SU-DHL-6 (cell line): ENCODE data around the gene MLANA.

Experiments
- H2AFZ ChIP-seq: fragments of 200-600 bp; sonication (generic); 2 replicates; pipeline ENCODE4 v1.6.1; 2014; ENCODE audit warnings: low read depth, mild to moderate bottlenecking, moderate library complexity, mixed read lengths, antibody characterized with exemption, low read length; ENCODE audit not compliant: severe bottlenecking
- H3F3A ChIP-seq: fragments of 200-600 bp; shearing (Covaris generic); 2 replicates; pipeline ENCODE4 v1.6.0; 2016; ENCODE audit warnings: antibody characterized with exemption, mild to moderate bottlenecking; ENCODE audit not compliant: insufficient read depth
- H3K27ac ChIP-seq: fragments of 200-600 bp; sonication (generic); 2 replicates; pipeline ENCODE4 v1.5.1; 2016; ENCODE audit warnings: low read depth, mild to moderate bottlenecking, low read length, moderate library complexity, mixed read lengths
- H3K27me3 ChIP-seq: fragments of 200-600 bp; sonication (generic), shearing (Covaris generic); 2 replicates; pipeline ENCODE4 v1.6.0; 2014; ENCODE audit warnings: mild to moderate bottlenecking, low read length
- H3K36me3 ChIP-seq: fragments of 200-600 bp; sonication (generic); 2 replicates; pipeline ENCODE4 v1.6.1; 2014; ENCODE audit warnings: mild to moderate bottlenecking, low read length, mixed read lengths
- H3K4me2 ChIP-seq: fragments of 300-600, 200-600 bp; shearing (Covaris generic), sonication (generic); 2 replicates; pipeline ENCODE4 v1.6.0; 2014; ENCODE audit warnings: low read length, low read depth, mild to moderate bottlenecking; ENCODE audit not compliant: poor library complexity, severe bottlenecking
- H3K4me3 ChIP-seq: fragments of 200-600 bp; sonication (generic); 2 replicates; pipeline ENCODE4 v1.5.1; 2014; ENCODE audit warnings: antibody characterized with exemption, low read length, mild to moderate bottlenecking, mixed read lengths; ENCODE audit not compliant: insufficient read depth, poor library complexity, severe bottlenecking
- H3K79me2 ChIP-seq: fragments of 200-600 bp; sonication (generic); 2 replicates; pipeline ENCODE4 v1.6.1; 2014; ENCODE audit warnings: mild to moderate bottlenecking, low read length, moderate library complexity; ENCODE audit not compliant: insufficient read depth
- H3K9ac ChIP-seq: fragments of 200-600 bp; sonication (generic); 2 replicates; pipeline ENCODE4 v1.7.0; 2014; ENCODE audit warnings: mild to moderate bottlenecking, low read length
- H3K9me2 ChIP-seq: fragments of 200-600 bp; sonication (generic); replicated peaks from 2 replicates; pipeline ENCODE4 v1.6.1; 2014; ENCODE audit warnings: low read length; ENCODE audit not compliant: insufficient read depth
- H3K9me3 ChIP-seq: fragments of 200-600 bp; sonication (generic); 2 replicates; pipeline ENCODE4 v1.6.1; 2014; ENCODE audit warnings: low read length, mixed read lengths; ENCODE audit not compliant: insufficient read depth
- H4K20me1 ChIP-seq: fragments of 200-600 bp; sonication (generic); 2 replicates; pipeline ENCODE4 v1.6.1; 2014; ENCODE audit warnings: low read depth, mild to moderate bottlenecking, antibody characterized with exemption, low read length, moderate library complexity, mixed read lengths
- CTCF ChIP-seq: fragments of 200-600 bp; sonication (generic); IDR thresholded peaks from one replicate; pipeline ENCODE4 v1.5.1; 2017; ENCODE audit warnings: antibody characterized with exemption, mild to moderate bottlenecking, low read length, moderate library complexity; ENCODE audit not compliant: insufficient read depth, poor library complexity, severe bottlenecking
- EZH2phosphoT487 ChIP-seq: fragments of 200-600 bp; sonication (generic), shearing (Covaris generic); conservative IDR thresholded peaks from 2 replicates; pipeline ENCODE4 v1.6.1; 2018; ENCODE audit warnings: mild to moderate bottlenecking, antibody characterized with exemption, low read length, moderate library complexity, mixed read lengths

The MLANA gene

GRCh38 chr9:5893591-5894236 is 3.0 kb downstream of the MLANA start:
- Histone ChIP-seq H3F3A (no peaks in the 10 kb centered on the region), H3K9me3 (no peaks in the 10 kb centered on the region), H3K9me2 (no peaks in the 10 kb centered on the region), H3K4me3 (no peak overlapping the region), H3K79me2 (no peaks in the 10 kb centered on the region), H3K36me3 (no peaks in the 10 kb centered on the region), H2AFZ (no peak overlapping the region), H3K9ac (no peak overlapping the region), H3K27me3 (no peaks in the 10 kb centered on the region), H3K4me2 (no peak overlapping the region), H3K27ac (no peak overlapping the region), H4K20me1 (no peaks in the 10 kb centered on the region)
- no peak for TF ChIP-seq EZH2phosphoT487
- no peak for TF ChIP-seq CTCF

DNA sequence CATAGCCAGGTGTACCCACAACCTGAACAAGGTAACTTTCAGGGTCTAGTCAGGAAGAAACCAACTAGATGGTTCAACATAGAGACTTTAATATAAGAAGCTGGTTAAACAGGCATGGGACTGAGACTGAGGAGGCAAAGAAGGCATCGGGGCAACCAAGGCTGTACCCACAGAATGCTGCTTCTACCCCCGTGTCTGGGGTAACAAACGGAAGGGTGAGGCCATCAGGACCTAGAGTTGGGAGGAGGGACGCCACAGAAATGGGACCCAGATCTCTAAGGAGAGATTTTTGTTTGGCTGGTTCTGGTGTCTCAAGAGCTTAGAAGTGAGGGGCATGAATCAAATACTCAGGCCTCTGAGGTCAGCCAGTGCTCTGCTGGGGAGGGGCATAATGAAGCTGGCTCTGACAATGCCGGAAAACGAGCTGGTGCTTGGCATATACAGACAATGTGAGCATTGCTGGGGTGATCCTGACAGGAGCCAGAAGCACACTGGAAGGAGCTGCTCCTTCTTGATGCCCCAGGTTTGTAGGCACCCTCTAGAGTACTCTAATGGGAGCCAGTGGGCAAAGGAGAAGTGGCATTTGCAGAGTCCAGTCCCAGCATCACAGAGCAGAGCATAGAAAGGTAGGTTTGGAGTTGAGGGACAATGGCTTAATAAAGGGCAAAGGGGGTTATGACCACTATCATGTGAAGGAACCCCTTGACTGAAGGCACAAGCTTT is 3.7 kb downstream of the MLANA start:
- Histone ChIP-seq H3K9me2 (no peaks in the 10 kb centered on the region), H3K79me2 (no peaks in the 10 kb centered on the region), H3K27ac (no peak overlapping the region), H3F3A (no peaks in the 10 kb centered on the region), H3K36me3 (no peaks in the 10 kb centered on the region), H3K27me3 (no peaks in the 10 kb centered on the region), H3K4me3 (no peak overlapping the region), H2AFZ (no peak overlapping the region), H3K4me2 (no peak overlapping the region), H3K9me3 (no peaks in the 10 kb centered on the region), H3K9ac (no peak overlapping the region), H4K20me1 (no peaks in the 10 kb centered on the region)
- TF ChIP-seq CTCF (no peak), EZH2phosphoT487 (no peak)

DNA sequence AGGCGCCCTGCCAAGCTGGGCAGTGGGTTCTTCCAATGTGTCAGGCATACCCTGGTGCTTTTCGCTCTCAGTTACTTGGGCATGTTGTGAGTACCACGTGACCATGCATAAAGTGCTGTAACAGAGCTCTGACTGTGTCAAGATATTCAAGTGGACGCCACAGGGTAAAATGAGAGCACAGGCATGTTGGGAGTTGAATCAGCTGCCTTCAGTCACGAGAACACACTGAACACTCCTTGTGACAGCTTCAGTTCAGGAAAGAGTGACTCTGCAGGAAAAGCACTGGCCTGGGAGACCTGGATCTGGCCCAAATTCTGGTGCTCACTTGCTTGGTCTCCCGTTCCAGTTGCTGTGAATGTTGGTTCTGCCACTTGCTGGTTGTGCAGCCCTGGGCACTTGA is 5.1 kb downstream of the MLANA start:
- H3K79me2 ChIP-seq, result no peaks in the 10 kb centered on the region
- no peaks in the 10 kb centered on the region for H4K20me1 ChIP-seq
- H3K4me3 ChIP-seq, result no peak overlapping the region
- no peaks in the 10 kb centered on the region for H3K27me3 ChIP-seq
- H3K9me2 ChIP-seq, result no peaks in the 10 kb centered on the region
- no peak for TF ChIP-seq EZH2phosphoT487
- no peak for TF ChIP-seq CTCF
- H3K9ac ChIP-seq, result no peak overlapping the region
- H3K4me2 ChIP-seq, result no peak overlapping the region
- no peak overlapping the region for H2AFZ ChIP-seq
- no peaks in the 10 kb centered on the region for H3K9me3 ChIP-seq
- H3K36me3 ChIP-seq, result no peaks in the 10 kb centered on the region
- H3F3A ChIP-seq, result no peaks in the 10 kb centered on the region
- no peak overlapping the region for H3K27ac ChIP-seq
